ENCODE results near the gene PKIG. TPM values are rescaled to one million over a fixed set of nuclear protein-coding genes. Genes with fewer than 3 reads are reported as not detected.

The PKIG gene
- total and polyA plus RNA-seq, 9 of the 15 experiments (the other 6 are each of a cell fraction or from before 2014, with no cell fraction given) = 0.13 to 7.0 (median 4.7) TPM

- 32% methylated on average over 2 of the region's 2 CpGs for WGBS (ENCODE audit: insufficient coverage, low coverage, missing lambda C conversion rate)
- CTCF ChIA-PET (ENCODE audit: low intra/inter-chr PET ratio) = no interaction called here
- Histone ChIP-seq H3K4me3 (no peak overlapping the region), H3K79me2 (ENCODE audit: control insufficient read depth, insufficient read depth, low read length) (no peaks in the 10 kb centered on the region; the same call in 2 of the 3 replicates), H3K9me1 (ENCODE audit: control insufficient read depth, insufficient read depth, low read length) (no peaks in the 10 kb centered on the region), H3K9me3 (replicated peaks; ENCODE audit: control insufficient read depth, insufficient read depth, low read depth, low read length) (peaks cover 4% of the 10 kb centered on the region; the same call in 1 of the 2 replicates), H3K9ac (ENCODE audit: insufficient read depth in 1 of 2, low read depth in 2 of 2, low read length in 2 of 2) (no peak overlapping the region), H3K27me3 (ENCODE audit: control insufficient read depth in 2 of 2, insufficient read depth in 2 of 2, low read length in 2 of 2) (peaks cover 4 to 14% of the 10 kb centered on the region in 2 experiments; a peak in 4 of 5 replicates), H3K4me1 (replicated peaks in 1 of 2; ENCODE audit: control insufficient read depth in 2 of 2, insufficient read depth in 2 of 2, low read length in 2 of 2) (peaks cover 8 to 17% of the 10 kb centered on the region in 2 experiments; a peak in 4 of 5 replicates), H4K20me1 (replicated peaks; ENCODE audit: control insufficient read depth, insufficient read depth, low read length) (no peaks in the 10 kb centered on the region), H3K4me2 (ENCODE audit: insufficient read depth, low read length) (no peak overlapping the region), H3K27ac (ENCODE audit: extremely low read depth, low read depth, low read length) (no peak overlapping the region), H2AFZ (ENCODE audit: low read depth, low read length) (no peak overlapping the region), H3K36me3 (ENCODE audit: control insufficient read depth, insufficient read depth, low read length) (no peaks in the 10 kb centered on the region)
- in situ Hi-C loops (cut with MboI) = no loop called here
- no peak for FAIRE-seq
- POLR2A ChIA-PET = interaction anchor here (0.6 to 0.7 kb wide), 2 partner anchors 29 to 256 kb away, joined by 3 read pairs; no protein-coding TSS in a partner anchor
- intact Hi-C loops (cut with micrococcal nuclease) = no loop called here
- no peak for ATAC-seq
- no TSS peak for BruUV-seq (replicated peaks)
- DNase-seq (ENCODE audit: extremely low read depth in 1 of 4, low spot score in 3 of 4) = no peak
- no peak for TF ChIP-seq ZNF583 (CRISPR knock-in tag; IDR thresholded peaks at IDR 0.05)
- TF ChIP-seq MIER1 (IDR thresholded peaks at IDR 0.05; ENCODE audit: low read depth) = no peak
- no peak for TF ChIP-seq PBX2 (CRISPR knock-in tag; IDR thresholded peaks at IDR 0.05; ENCODE audit: low read depth)
- TF ChIP-seq PBX2 (tag; conservative IDR thresholded peaks at IDR 0.05; ENCODE audit: low read depth) = no peak
- TF ChIP-seq ATF6 (CRISPR knock-in tag; IDR thresholded peaks at IDR 0.05) = no peak
These were observed 71.2 kb downstream of the PKIG start for GRCh38 chr20:44653546-44653945.

Measured in K562 (cell line).